HCT116 (cell line): Measurements from ENCODE around the gene BMERB1. TPM values are rescaled to one million over a fixed set of nuclear protein-coding genes. Genes with fewer than 3 reads are reported as not detected.

Experiments used
- ATAC-seq: fragments of 200-7000 bp; cut with Tn5 transposase; 2 replicates; pipeline ENCODE4 v1.9.1; 2020; ENCODE audit warnings: mild to moderate bottlenecking, moderate library complexity
- BruUV-seq: library from RNA; stranded (reverse); fragments of 400-500 nt; replicated peaks from 2 replicates; lab custom pipeline; 2021; lab: Mats Ljungman, UMichigan
- CTCF ChIA-PET: fragments of 300-600 bp; sonication (Branson Sonifier 250); formaldehyde crosslinking; loops from one replicate; lab custom pipeline; 2021; ENCODE audit warnings: antibody characterized with exemption; lab: Charles Lee
- POLR2A ChIA-PET: fragments of 300-600, 350-600 bp; sonication (Branson Sonifier 250); formaldehyde crosslinking; loops from one replicate; lab custom pipeline; 2021; ENCODE audit warnings: antibody characterized with exemption; lab: Charles Lee
- RAD21 ChIA-PET, 2 experiments: fragments of 300-600 bp; sonication (Branson Sonifier 250); formaldehyde crosslinking; loops; one replicate each; lab custom pipeline; 2023; ENCODE audit warnings: low total read pairs in 2 of 2; ENCODE audit not compliant: uncharacterized antibody in 2 of 2, unreplicated experiment in 2 of 2, low non-redundant PET in 1 of 2; lab: Charles Lee
- DNase-seq: peaks from one replicate; pipeline ENCODE4 v3.0.0-alpha.2; 2010; ENCODE audit warnings: low read depth, low spot score
- H2AFZ ChIP-seq: fragments of 200-600 bp; shearing (Covaris generic), sonication (generic); 2 replicates; pipeline ENCODE4 v1.6.1; 2017; ENCODE audit warnings: low read depth, mixed run types, mixed read lengths, antibody characterized with exemption, low read length; ENCODE audit not compliant: poor library complexity, severe bottlenecking
- H3K27ac ChIP-seq: 2 replicates; pipeline ENCODE4 v1.5.1; 2012; ENCODE audit warnings: low read depth, low read length
- H3K27me3 ChIP-seq: fragments of 200-600 bp; sonication (generic); 2 replicates; pipeline ENCODE4 v1.6.1; 2016; ENCODE audit warnings: mixed run types, low read length, mixed read lengths; ENCODE audit not compliant: insufficient read depth
- H3K36me3 ChIP-seq, 2 experiments: fragments of 200-500 bp in 1 of 2; fragments of 200-600 bp in 1 of 2; sonication (Bioruptor generic) in 1 of 2; sonication (generic) in 1 of 2; 2 replicates each; pipeline versions ENCODE4 v1.5.1 to v1.6.1; 2014 to 2016; ENCODE audit warnings: low read length in 2 of 2, inconsistent platforms in 1 of 2, mixed read lengths in 1 of 2, mixed run types in 1 of 2; ENCODE audit not compliant: insufficient read depth in 2 of 2, control insufficient read depth in 1 of 2
- H3K4me1 ChIP-seq, 2 experiments: fragments of 200-600 bp in 1 of 2; sonication (generic) in 1 of 2; 2 replicates each; pipeline versions ENCODE4 v1.5.1 to v1.6.1; 2012 to 2017; ENCODE audit warnings: low read length in 2 of 2, inconsistent platforms in 1 of 2, mild to moderate bottlenecking in 1 of 2, mixed read lengths in 1 of 2, mixed run types in 1 of 2, moderate library complexity in 1 of 2; ENCODE audit not compliant: insufficient read depth in 2 of 2, control insufficient read depth in 1 of 2
- H3K4me2 ChIP-seq: fragments of 200-600 bp; sonication (generic); 2 replicates; pipeline ENCODE4 v1.6.1; 2017; ENCODE audit warnings: mixed run types, low read length, mixed read lengths
- H3K4me3 ChIP-seq, 2 experiments: fragments of 200-600 bp in 1 of 2; sonication (generic) in 1 of 2; replicated peaks in 1 of 2; 2 replicates each; pipeline ENCODE4 v1.5.1; 2011 to 2016; ENCODE audit warnings: low read length in 2 of 2, control low read depth in 1 of 2, low read depth in 1 of 2, mild to moderate bottlenecking in 1 of 2, mixed read lengths in 1 of 2, mixed run types in 1 of 2
- H3K79me2 ChIP-seq: fragments of 200-600 bp; sonication (generic); 2 replicates; pipeline ENCODE4 v1.6.1; 2017; ENCODE audit warnings: mild to moderate bottlenecking, mixed run types, low read length, moderate library complexity, mixed read lengths; ENCODE audit not compliant: insufficient read depth
- H3K9ac ChIP-seq: fragments of 200-600 bp; sonication (generic); 2 replicates; pipeline ENCODE4 v1.6.1; 2016; ENCODE audit warnings: low read length, mixed read lengths
- H3K9me2 ChIP-seq: fragments of 200-600 bp; sonication (generic), shearing (Covaris generic); 2 replicates; pipeline ENCODE4 v1.6.1; 2017; ENCODE audit warnings: mixed run types, mild to moderate bottlenecking, moderate library complexity; ENCODE audit not compliant: insufficient read depth
- H3K9me3 ChIP-seq, 2 experiments: fragments of 200-500 bp in 1 of 2; fragments of 200-600 bp in 1 of 2; sonication (Bioruptor generic) in 1 of 2; sonication (generic) in 1 of 2; 2 replicates each; pipeline ENCODE4 v1.6.1; 2014 to 2017; ENCODE audit warnings: low read length in 2 of 2, mixed read lengths in 2 of 2, inconsistent platforms in 1 of 2, low read depth in 1 of 2, mild to moderate bottlenecking in 1 of 2, mixed run types in 1 of 2, moderate library complexity in 1 of 2; ENCODE audit not compliant: control insufficient read depth in 1 of 2, insufficient read depth in 1 of 2
- H4K20me1 ChIP-seq: fragments of 200-600 bp; sonication (generic), shearing (Covaris generic); 2 replicates; pipeline ENCODE4 v1.6.1; 2017; ENCODE audit warnings: mixed run types, mild to moderate bottlenecking, moderate library complexity; ENCODE audit not compliant: insufficient read depth
- ATF3 ChIP-seq: IDR thresholded peaks from 2 replicates; pipeline ENCODE4 v1.6.1; 2012
- CBX3 ChIP-seq: IDR thresholded peaks from 2 replicates; pipeline ENCODE4 v1.6.1; 2012; ENCODE audit warnings: low read depth
- CEBPB ChIP-seq: IDR thresholded peaks from 2 replicates; pipeline ENCODE4 v1.6.1; 2012; ENCODE audit warnings: low read depth
- EGR1 ChIP-seq: IDR thresholded peaks from 2 replicates; pipeline ENCODE4 v1.6.1; 2012; ENCODE audit warnings: low read depth
- ELF1 ChIP-seq: IDR thresholded peaks from 2 replicates; pipeline ENCODE4 v1.6.1; 2012; ENCODE audit warnings: low read depth, borderline replicate concordance
- EZH2 ChIP-seq: fragments of 200-600 bp; sonication (generic); IDR thresholded peaks from 2 replicates; pipeline ENCODE4 v1.6.1; 2017; ENCODE audit warnings: antibody characterized with exemption, mixed run types
- EZH2phosphoT487 ChIP-seq: fragments of 200-600 bp; IDR thresholded peaks from 2 replicates; pipeline ENCODE4 v1.6.1; 2018; ENCODE audit warnings: antibody characterized with exemption, borderline replicate concordance
- FOSL1 ChIP-seq: IDR thresholded peaks from 2 replicates; pipeline ENCODE4 v1.6.1; 2012; ENCODE audit warnings: low read depth
- JUND ChIP-seq: IDR thresholded peaks from 2 replicates; pipeline ENCODE4 v1.6.1; 2012
- MAX ChIP-seq: IDR thresholded peaks from 2 replicates; pipeline ENCODE4 v1.6.1; 2012
- POLR2AphosphoS5 ChIP-seq: IDR thresholded peaks from 2 replicates; pipeline ENCODE4 v1.6.1; 2011; ENCODE audit warnings: mild to moderate bottlenecking, low read depth, low read length, moderate library complexity
- RAD21 ChIP-seq: IDR thresholded peaks from 2 replicates; pipeline ENCODE4 v1.6.1; 2012; ENCODE audit warnings: low read depth, mild to moderate bottlenecking
- SP1 ChIP-seq: IDR thresholded peaks from 2 replicates; pipeline ENCODE4 v1.6.1; 2012; ENCODE audit warnings: low read depth
- intact Hi-C: fragments of 100-400 bp; cut with micrococcal nuclease; formaldehyde crosslinking; loops from 2 replicates; pipeline ENCODE4 v1.10.0; 2022
- total RNA-seq: library from RNA; stranded (reverse); gene quantifications from one replicate; pipeline ENCODE4 v1.2.1, GENCODE V29; 2021; ENCODE audit not compliant: unreplicated experiment

Gene BMERB1
- total RNA-seq, 1 experiment from 2014 or later, result 43.6 TPM

DNA sequence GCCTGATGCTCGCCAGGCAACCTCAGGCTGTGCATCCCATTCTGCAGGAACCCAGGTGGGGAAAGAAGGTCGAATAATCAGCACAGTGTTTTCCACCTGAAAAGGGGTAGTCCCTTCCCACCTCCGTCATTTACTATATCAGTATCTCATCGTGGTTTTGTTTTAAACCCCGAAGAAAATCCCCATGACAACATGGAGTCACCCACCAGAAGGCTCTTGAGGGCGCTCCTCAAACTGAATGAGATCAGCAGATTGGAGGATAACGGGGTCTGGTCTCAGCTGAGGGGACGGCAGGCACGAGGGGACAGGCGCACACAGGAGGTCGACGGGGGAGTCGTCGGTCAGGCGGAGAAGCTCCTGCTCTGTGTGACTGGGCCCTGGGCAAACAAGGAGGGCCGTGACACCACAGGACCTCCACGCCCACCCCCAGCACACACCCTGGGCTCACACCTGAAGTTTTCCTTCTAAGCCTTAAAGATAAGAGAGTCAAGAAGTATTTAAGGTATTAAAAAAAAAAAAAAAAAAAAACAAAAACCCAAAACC, 164.3 kb downstream of the BMERB1 start:
- Histone ChIP-seq H3K27me3 (no peaks in the 10 kb centered on the region), H2AFZ (no peak overlapping the region), H3K4me2 (no peak overlapping the region), H3K79me2 (no peaks in the 10 kb centered on the region), H3K36me3 (peaks cover 45 to 47% of the 10 kb centered on the region in 2 experiments; a peak in 3 of 4 replicates), H3K4me1 (peaks cover 0 to 16% of the 10 kb centered on the region in 2 experiments; a peak in 1 of 4 replicates), H3K9ac (no peak overlapping the region), H3K4me3 (no peak overlapping the region), H4K20me1 (no peaks in the 10 kb centered on the region), H3K9me2 (no peaks in the 10 kb centered on the region), H3K9me3 (no peaks in the 10 kb centered on the region), H3K27ac (no peak overlapping the region)
- no TSS peak for BruUV-seq
- TF ChIP-seq EGR1 (no peak), ATF3 (no peak), FOSL1 (no peak), RAD21 (no peak), SP1 (no peak), CEBPB (no peak), JUND (no peak), EZH2phosphoT487 (no peak), EZH2 (no peak), MAX (no peak), ELF1 (no peak), CBX3 (no peak), POLR2AphosphoS5 (no peak)
- DNase-seq, result no peak
- ChIA-PET CTCF (no interaction called here), RAD21 (no interaction called here), POLR2A (no interaction called here)
- no peak for ATAC-seq
- intact Hi-C loops, result no loop called here
